GM21423 (cell line): Measurements from ENCODE around the gene LRRC75B.

Experiments
- ATAC-seq: cut with Tn5 transposase; IDR thresholded peaks from one replicate; pipeline ENCODE4 v1.9.1; 2021; ENCODE audit warnings: mild to moderate bottlenecking, moderate library complexity; ENCODE audit not compliant: unreplicated experiment

Gene LRRC75B

DNA sequence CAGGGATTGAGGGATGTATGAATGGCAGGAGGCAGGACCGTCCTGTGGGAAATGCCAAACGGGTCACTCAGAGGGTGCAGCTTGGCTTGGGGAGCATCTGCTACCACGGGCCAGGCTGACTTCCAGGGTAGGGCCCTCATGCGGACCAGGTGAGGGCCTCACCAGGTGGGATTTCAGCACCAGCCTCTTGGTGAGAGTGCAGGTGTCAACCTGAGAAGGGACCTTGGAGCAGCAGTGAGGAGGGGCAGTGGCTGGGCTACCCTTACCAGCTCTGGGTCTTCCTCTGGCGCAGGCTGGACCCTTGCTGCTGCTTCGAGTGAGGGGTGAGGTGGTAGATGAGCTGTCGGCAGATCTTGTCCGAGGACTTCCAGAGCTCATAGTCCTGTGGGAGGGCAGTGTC lies 4.9 kb downstream of the LRRC75B start:
- no peak for ATAC-seq

DNA sequence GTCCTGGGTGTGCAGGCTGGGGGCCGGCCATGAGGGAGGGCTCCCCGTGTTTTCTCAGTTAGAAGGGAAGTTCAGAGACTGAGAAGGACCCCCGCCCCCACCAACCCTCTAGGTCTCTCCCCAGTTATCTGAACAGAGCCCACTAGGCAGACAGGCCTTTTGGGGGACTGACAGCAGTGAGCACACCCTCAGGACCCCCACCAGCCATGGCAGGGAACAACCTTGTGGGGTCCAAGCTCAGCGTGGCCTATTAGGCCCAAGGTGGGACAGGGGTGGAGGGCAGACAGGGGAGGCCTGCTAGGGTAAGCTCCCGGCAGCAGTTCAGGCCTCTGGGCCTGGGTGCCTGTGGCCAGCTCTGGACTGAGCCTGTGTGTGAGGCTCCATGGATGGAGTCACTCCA lies 5.6 kb downstream of the LRRC75B start:
- no peak for ATAC-seq

DNA sequence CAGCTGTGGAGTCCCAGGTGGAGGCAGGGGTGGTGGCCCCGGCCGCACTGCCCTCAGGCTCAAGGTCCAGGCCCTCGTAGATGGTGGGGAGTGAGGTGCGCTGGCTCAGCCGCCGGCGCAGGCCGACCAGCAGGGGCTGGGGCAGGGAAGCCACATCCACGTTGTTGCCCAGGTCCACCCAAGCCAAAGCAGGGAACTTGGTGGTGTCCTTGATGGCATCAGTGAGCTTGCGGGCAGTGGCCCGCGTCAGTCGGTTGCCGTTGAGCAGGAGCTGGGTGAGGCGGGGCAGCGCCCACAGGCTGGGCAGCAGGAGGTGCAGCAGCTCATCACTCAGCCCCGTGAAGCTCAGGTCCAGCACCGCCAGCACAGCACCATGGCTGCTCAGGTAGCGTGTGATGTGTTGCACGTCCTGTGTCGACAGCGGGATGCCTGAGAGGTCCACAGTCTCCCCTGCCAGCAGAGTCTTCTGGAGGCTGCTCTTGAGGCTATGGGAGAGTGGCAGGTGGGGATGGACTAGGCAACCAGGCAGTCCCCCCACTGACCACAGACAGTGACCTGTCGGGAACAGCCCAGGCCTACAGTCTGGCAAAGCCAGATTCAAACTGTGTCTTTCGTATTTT lies 6.8 kb downstream of the LRRC75B start:
- no peak for ATAC-seq

DNA sequence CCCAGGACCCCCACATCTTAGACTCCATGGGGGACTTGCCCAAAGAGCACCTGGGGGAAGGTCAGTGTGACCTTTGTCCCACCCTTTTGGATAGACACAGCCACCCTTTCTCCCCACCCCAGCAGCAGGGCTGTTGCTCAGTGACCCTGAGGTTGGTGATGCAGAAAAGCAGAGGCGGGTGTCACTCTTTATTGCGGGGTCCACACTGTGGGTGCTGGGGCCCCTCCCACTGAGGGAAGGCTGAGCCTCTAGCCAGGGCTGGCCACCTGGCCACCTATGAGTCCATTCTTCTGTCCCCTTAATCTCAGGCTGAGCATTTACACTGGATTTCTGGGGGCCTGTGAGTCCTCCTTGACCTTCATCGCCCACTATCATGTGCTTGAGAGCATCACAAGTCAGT lies 7.4 kb downstream of the LRRC75B start:
- no peak for ATAC-seq

DNA sequence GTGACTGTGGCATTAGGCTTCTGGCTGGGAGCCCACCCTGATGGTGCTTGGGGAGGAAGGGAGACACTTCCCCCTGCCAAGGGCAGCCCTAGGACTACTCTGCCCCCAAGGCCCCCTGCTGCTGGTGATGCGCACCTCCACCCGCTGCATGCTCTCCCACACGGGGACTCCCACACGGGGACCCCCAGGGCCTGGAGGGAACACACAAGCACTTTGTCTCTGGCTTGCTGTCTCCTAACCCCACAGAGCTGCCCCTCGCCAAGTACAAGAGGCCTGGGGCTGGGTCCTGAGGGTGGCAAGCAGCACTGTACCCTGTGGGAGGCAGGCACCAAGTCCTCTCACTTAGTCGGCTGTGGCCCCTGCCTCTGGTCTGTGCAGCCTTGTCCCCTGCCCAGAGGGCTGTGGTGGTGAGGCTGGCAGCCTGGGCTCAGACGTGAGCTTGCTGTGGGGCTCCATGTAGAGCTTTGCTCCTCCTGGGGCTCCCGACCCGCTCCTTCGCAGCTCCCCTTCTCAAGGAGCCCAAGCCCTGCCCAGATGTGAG lies 7.9 kb downstream of the LRRC75B start:
- ATAC-seq, result no peak

DNA sequence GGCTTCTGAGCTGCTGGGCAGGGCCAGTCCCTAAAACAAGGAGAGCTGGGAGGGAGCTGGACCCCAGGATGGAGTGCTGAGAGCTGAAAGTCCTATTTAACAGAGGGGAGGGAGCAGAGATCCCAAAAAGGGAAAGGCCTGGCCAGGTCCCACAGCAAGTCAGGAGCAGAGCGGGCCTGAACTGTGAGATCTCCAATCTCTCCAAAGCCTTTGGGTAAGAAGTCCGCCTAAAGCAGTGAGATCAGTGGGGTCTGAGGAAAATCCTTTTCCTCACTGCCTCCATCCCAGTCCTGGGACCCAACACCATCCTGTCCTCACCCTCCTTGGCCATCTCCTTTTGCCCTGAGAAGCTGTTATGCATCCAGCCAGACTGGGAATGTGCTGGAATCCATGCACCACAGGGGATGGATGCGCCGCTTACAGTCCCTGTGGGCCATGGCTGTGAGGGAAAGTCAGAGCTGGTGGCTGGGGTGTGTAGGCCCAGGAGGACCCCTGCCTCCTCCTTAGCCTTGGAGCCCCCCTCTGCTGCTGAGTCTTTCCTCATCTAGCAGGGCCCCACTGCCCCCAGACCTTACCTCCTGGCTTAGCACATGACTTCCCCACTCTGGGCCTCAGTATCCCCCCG lies 8.6 kb downstream of the LRRC75B start:
- no peak for ATAC-seq

DNA sequence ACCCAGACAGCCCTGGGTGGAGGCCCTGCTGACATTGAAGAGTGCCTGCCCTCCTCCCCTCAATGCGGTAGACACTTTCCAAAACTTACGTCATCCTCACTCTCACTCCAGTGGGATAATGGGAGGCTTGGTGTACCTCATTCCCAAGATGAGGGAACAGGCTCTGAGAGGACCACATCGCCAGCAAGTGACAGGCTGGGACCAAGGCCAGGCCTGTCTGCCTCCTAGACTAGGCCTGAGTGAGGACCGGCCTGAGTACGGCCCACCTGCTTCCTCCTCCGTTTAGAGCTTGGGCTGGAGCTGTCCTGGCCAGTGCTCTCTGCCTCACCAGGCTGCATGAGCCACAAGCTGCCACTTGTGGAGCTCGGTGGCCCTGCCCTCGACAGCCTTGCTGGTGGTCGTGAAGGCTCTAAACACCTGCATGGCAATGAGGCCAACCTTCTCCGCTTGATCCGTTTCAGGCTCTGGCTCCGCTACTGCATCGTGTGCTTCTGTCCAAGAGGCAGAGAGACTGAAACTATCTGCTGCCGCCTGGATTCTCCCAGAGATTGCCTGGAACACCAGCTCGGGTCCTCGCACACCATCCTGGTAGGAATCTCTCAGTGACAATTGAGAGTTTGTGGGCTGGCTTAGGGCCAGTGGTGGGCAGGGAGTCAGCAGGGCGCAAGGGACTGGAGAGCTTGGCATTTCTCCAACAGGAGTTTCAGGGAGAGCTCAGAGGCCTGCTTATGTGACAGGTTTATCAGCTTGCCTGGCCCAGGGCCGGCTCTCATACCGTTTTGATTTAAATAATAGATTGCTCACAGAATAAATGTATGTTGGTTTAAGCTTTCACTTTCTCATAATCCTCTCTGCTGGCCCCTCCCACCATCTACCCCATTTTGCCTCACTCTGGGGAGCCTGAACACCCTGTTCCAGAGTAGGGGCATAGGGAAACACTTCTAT lies 9.4 kb downstream of the LRRC75B start:
- no peak for ATAC-seq

DNA sequence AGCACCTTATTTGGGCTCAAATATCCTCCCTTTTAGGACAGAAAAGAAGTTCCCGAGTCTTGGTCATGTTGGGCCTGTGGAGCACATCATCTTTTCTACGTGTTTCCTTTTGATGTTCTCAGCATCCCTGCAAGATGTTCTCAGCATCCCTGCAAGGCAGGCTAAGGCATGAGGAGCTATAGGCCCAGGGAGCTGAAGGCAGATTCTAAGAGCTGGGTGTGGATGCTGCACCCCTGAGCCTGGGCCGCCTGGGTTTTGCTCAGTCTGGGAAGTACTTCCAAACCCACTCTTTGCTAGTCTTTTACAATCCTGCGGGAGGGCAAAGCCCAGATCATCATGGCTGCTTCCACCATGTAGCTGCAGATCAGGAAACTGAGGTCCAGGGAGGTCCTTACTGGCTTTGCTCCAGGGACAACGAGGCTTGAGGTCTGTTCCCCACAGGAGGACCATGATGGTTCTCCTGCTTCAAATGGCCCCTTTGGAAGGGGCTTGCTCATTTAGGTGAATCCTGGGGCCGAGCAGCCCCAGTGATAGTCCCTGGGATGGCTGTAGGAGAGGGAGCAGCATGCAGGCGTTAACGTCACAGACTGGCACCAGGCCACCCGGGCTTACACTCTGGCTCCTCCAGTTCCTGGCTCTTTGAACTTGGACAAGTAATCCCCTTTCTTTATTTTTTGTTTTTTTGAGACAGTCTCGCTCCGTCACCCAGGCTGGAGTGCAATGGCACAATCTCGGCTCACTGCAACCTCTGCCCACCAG lies 10.6 kb downstream of the LRRC75B start:
- ATAC-seq, result no peak

DNA sequence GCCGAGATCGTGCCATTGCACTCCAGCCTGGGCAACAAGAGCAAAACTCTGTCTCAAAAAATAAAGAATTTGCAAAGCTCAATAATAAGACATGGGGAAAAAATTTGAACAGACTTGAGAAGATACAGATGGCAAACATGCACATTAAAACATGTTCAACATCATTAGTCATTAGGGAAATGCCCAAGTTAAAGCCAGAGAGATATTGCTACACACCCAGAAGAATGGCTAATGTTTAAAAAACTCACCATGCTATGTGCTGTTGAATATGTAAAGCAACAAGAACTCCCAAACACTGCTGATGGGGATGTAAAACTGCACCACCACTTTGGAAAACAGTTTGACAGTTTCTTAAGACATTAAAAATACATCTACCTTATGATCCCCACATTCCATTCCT lies 12.6 kb downstream of the LRRC75B start:
- ATAC-seq, result no peak

DNA sequence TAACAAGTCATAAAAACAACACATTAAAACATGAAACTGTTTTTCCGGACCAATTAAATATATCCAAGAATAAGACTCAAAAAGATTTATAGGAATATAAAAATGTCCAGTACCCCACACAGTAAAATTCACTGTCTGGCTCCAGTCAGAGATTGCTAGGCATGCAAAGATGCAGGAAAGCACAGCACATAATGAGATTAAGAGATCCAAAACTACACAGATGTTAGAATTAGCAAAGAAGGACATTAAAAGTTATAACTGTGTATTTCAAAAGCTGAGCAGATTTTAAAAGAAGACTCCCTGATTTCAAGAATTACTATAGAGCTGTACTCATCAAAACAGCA lies 13.6 kb downstream of the LRRC75B start:
- ATAC-seq, result no peak

DNA sequence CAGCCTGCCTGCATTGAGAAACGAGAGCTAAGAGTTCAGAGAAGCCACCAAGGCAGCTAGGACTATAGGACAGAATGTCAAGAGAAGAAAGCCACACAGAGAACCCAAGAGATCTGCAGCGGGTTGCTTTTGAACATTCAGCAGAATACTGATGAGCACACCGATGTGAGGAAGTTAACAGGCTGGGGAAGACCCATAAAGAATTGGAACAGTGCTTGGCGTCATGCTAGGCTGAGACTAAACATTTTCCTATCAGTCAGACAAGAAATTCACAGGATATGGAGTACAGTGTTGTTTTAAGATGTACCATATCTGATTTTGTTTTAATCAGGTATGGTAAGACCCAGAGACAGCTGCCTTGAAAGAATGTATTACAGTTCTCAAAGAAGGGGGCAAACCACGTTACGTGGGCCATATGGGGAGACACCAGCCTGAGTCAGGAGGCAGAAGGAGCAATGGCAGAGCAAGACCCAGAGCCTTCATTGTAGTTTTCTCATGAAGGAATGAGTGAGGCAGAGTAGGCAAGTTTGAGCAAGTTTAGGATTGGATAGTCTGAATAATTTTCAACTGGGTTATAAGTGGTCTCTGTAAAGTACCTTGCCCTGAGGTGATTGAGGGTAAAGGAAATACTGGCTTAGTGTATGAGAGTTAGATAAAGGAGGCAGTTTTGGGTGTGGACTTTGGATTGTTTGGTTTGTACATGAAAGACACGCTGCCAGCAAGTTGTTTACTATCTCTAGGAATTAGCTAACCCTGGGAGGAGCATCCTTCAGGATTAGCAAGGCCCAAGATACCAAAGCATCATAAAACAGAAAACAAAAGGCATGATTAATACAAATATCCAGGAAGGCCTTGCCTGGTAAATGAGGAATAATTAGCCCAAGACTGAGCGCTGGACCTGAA lies 14.3 kb downstream of the LRRC75B start:
- ATAC-seq, result no peak

DNA sequence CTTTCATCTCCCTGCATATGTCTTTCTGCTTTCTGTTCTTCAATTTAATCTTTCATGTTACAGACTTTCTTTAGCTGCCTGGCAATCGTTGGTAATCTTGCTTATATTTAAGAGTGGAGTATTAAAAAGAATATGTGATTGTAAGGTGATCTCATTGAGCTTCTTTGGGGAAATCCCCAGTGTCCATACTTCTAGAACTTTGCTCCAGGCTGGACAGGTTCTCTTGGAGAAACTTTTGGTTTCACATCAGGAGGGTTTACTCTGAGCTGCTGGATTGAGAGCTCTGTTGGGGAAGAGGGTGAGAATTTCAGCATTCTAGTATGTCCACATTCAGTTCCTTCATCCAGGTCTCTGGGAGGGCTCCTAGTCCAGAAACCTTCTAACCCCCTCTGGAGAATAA lies 16.1 kb downstream of the LRRC75B start:
- ATAC-seq, result no peak

DNA sequence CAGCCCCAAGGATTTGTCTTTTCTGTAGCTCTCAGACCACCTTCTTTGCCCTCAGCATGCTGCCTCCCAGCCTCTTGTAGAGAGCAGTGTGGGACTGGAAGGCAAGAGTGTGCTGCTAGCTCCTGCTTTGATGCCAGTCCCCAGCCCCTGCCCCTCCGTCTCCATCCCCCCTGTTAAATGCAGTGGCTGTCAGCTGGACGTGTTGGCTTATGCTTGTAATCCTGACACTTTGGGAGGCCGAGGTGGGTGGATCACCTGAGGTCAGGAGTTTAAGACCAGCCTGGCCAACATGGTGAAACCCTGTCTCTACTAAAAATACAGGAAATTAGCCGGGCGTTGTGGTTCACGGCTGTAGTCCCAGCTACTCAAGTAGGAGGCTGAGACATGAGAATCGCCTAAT lies 21.6 kb downstream of the LRRC75B start:
- ATAC-seq, result no peak

DNA sequence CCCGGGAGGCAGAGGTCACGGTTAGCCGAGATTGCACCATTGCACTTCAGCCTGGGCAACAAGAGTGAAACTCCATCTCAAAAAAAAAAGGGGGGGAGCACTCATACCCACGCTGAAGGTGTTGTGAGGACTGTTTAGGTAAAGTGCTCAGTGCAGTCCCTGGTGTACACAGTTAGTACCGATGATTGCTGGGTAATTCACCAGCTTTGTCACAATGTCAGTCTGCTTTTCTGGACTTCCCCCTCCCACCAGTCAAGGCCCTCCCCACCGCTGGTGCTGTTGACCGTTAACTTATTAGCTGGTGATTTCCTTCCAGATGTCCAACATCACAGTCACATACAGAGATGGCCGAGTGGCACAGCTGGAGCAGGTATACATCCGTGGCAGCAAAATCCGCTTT lies 25.2 kb downstream of the LRRC75B start:
- ATAC-seq, result no peak

DNA sequence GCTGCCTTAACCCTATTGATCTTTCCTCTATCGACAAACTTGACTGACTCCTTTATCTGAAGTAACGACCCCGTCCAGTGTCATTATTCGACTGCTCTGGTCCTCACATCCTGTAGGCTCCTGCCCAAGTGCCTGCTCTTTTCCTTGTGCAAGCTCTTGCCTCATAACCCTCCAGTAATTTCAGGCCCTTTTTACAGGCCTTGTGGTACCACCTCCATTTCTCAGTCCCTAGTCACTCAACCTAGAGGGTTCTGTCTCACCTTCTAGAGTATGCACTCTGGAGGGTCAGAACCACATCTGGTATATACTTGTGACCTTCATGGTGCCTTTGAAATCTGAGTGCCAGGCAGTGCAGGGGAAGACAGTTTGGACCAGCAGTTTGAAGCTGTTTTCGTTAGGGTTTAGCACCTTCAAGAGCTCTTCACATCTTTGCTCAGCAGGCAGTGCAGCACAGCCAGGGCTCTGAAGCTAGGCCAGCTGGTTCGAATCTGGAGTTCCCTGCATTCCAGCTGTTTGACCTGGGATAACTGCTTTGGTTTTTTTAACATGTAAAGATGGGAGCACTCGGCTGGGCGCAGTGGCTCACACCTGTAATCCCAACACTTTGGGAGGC lies 25.9 kb downstream of the LRRC75B start:
- no peak for ATAC-seq

DNA sequence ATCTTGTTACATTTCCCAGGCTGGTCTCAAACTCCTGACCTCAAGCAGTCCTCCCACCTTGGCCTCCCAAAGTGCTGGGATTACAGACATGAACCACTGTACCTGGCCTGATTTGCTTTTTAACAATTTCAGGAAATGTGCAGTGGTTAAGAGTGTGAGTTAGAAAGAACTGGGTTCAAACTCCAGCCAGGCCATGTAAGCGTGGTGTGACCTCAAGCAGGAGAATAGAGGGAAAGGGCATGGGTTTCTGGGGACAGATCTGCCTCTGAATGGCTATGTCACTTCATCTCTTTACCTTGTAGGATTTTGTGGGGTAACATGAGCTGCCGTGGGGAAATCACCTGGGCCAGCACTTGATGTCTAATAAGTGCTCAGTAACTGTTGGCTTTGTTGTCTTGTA lies 27.8 kb downstream of the LRRC75B start:
- ATAC-seq, result no peak

DNA sequence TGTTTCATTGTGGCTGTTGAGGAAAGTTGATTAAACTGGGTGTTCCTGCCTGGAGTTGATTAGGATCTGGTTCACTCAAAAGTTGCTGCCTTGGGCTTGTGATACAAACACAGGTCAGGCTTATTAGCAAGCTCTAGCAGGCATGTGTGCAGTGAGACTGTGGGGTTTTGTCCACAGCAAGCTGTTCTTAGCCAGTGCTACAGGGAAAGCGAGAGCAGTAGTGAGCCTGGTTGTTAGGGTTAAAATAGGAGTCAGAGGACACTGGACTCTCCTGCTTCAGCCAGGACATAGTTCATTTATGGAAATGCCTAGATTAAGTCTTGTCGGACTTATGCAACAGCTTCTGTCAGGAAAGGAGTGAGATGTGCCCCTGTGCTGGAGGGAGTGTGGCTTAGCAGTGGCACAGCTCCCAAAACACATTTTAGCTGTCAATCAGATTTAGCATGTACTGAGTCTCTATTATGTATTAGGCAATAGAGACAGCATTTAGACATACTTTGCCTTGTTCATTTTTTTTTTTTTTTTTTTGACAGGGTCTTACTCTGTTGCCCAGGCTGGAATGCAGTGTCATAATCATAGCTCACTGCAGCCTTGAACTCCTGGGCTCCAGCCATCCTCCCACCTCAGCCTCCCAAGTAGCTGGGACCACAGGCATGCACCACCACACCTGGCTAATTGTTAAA lies 28.4 kb downstream of the LRRC75B start:
- ATAC-seq, result no peak

DNA sequence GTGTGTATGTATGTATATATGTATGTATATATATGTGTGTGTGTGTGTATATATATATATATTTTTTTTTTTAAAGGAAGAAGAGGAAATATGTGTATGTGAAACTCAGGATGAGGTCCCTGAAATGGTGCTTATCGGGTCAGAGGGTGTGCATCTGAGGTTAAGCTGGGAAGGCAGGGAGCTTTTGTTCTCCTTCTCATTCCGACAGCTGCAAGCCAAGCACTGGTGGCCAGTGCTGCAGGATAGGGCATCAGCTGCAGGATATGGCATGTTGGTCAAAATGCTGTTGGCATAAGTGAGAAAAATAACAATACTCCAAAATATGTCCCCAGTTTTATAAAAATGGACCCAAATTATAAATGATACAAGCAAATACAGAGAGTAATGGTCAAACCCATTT lies 29.6 kb downstream of the LRRC75B start:
- no peak for ATAC-seq

DNA sequence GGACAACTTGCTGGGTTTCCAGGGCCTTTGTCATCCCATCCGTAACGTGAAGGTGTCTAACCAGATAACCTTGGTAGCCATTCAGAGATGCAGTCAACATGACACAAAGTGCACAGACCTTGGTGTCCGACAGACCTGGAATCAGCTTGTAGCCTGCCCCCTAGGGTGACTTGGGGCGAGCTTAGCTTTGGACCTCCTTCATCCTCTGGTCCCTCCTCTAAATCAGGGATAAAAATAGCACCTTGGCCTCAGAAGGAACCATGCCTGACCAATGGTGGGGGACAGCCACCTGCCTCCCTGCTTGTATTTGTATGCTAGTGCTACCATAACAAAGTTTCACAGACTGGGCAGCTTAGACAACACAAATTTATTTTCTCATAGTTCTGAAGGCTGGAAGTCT lies 33.4 kb downstream of the LRRC75B start:
- no peak for ATAC-seq
